ENCODE measurements around the gene G6PC2. TPM values are rescaled to one million over a fixed set of nuclear protein-coding genes. Genes with fewer than 3 reads are reported as not detected.

Gene G6PC2
- total RNA-seq, 1 donor from 2014 or later: not detected

DNA sequence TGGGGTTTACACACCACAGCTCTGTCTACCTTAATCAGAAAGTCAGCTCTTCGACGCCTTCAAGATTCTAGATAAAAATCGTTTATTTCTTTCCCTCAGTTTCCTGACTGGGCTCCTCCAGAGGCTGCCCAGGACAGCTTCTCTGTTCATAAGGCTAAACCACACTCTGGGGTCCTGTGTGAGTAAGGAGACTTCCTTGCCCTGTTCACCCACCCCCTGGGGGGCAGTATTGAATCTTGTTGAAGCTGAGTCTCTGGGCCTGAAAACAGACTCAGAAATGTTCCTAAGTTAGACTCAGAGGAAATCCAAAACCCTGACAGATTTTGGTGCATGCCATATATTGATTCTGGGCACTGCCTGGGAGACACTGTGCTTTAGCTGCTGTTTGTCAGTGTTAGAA lies 43.0 kb downstream of the G6PC2 start:
- H3K4me3 Mint-ChIP-seq (ENCODE audit: unreplicated experiment): no peak overlapping the region
- no peaks in the 10 kb centered on the region for H3K27me3 Mint-ChIP-seq (ENCODE audit: unreplicated experiment)
- DNase-seq: no peak
- peaks cover 4% of the 10 kb centered on the region for H3K4me1 Mint-ChIP-seq (ENCODE audit: low read depth, unreplicated experiment)
- TF ChIP-seq, protein P1, sequence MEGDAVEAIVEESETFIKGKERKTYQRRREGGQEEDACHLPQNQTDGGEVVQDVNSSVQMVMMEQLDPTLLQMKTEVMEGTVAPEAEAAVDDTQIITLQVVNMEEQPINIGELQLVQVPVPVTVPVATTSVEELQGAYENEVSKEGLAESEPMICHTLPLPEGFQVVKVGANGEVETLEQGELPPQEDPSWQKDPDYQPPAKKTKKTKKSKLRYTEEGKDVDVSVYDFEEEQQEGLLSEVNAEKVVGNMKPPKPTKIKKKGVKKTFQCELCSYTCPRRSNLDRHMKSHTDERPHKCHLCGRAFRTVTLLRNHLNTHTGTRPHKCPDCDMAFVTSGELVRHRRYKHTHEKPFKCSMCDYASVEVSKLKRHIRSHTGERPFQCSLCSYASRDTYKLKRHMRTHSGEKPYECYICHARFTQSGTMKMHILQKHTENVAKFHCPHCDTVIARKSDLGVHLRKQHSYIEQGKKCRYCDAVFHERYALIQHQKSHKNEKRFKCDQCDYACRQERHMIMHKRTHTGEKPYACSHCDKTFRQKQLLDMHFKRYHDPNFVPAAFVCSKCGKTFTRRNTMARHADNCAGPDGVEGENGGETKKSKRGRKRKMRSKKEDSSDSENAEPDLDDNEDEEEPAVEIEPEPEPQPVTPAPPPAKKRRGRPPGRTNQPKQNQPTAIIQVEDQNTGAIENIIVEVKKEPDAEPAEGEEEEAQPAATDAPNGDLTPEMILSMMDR (IDR thresholded peaks at IDR 0.05; ENCODE audit: partially characterized antibody, unreplicated experiment): no peak
- no peaks in the 10 kb centered on the region for H3K36me3 Mint-ChIP-seq (ENCODE audit: unreplicated experiment)
- H3K27ac Mint-ChIP-seq (ENCODE audit: unreplicated experiment): peak overlapping the region; percentile 6
- H3K9me3 Mint-ChIP-seq (ENCODE audit: unreplicated experiment): peaks cover 3% of the 10 kb centered on the region

DNA sequence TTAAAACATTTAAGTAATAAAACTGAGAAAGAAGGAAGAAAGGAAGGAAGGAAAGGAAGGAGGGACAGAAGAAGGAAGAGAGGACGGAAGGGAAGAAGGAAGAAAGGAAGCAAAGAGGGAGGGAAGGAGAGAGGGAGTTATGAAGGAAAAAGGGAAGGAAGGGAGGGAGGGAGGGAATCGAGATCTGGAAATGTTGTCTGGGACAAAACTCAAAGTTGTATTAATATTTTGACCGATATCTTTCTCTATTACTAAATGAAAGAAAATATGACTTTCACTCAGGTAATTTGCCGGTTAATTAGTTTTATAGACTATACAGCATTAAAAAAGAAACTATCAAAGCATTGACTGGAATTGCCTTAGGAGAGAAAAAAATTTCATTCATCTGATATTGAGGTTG lies 44.4 kb downstream of the G6PC2 start:
- Mint-ChIP-seq H3K9me3 (ENCODE audit: unreplicated experiment) (peaks cover 3% of the 10 kb centered on the region), H3K27me3 (ENCODE audit: unreplicated experiment) (no peaks in the 10 kb centered on the region), H3K4me3 (ENCODE audit: unreplicated experiment) (no peak overlapping the region), H3K4me1 (ENCODE audit: low read depth, unreplicated experiment) (peaks cover 4% of the 10 kb centered on the region), H3K27ac (ENCODE audit: unreplicated experiment) (no peak overlapping the region), H3K36me3 (ENCODE audit: unreplicated experiment) (no peaks in the 10 kb centered on the region)
- TF ChIP-seq, protein P1 (IDR thresholded peaks at IDR 0.05; ENCODE audit: partially characterized antibody, unreplicated experiment): no peak
- no peak for DNase-seq

GRCh38 chr2:168948621-168949212 lies 47.6 kb downstream of the G6PC2 start:
- no peak for DNase-seq
- no peak overlapping the region for H3K4me3 Mint-ChIP-seq (ENCODE audit: unreplicated experiment)
- H3K27me3 Mint-ChIP-seq (ENCODE audit: unreplicated experiment): no peaks in the 10 kb centered on the region
- TF ChIP-seq, protein P1 (IDR thresholded peaks at IDR 0.05; ENCODE audit: partially characterized antibody, unreplicated experiment): peak; percentile 77
- H3K36me3 Mint-ChIP-seq (ENCODE audit: unreplicated experiment): no peaks in the 10 kb centered on the region
- peaks cover 3% of the 10 kb centered on the region for H3K9me3 Mint-ChIP-seq (ENCODE audit: unreplicated experiment)
- H3K27ac Mint-ChIP-seq (ENCODE audit: unreplicated experiment): no peak overlapping the region
- H3K4me1 Mint-ChIP-seq (ENCODE audit: low read depth, unreplicated experiment): peaks cover 4% of the 10 kb centered on the region

DNA sequence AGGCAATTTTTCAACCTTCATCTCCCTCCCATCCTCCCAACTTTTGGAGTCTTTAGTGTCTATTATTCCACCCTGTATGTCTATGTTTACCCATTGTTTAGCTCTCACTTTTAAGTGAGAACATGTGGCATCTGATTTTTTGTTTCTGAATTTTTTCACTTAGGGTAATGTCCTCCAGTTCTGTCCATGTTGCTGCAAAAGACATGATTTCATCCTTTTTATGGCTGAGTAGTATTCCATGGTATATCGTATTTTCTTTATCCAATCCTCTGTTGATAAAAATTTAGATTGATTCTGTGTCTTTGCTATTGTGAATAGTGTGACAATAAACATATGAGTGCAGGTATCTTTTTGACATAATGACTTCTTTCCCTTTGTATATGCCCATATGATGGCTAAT lies 48.2 kb downstream of the G6PC2 start:
- Mint-ChIP-seq H3K36me3 (ENCODE audit: unreplicated experiment) (no peaks in the 10 kb centered on the region), H3K9me3 (ENCODE audit: unreplicated experiment) (no peaks in the 10 kb centered on the region), H3K4me3 (ENCODE audit: unreplicated experiment) (no peak overlapping the region), H3K27ac (ENCODE audit: unreplicated experiment) (no peak overlapping the region), H3K27me3 (ENCODE audit: unreplicated experiment) (no peaks in the 10 kb centered on the region), H3K4me1 (ENCODE audit: low read depth, unreplicated experiment) (no peaks in the 10 kb centered on the region)
- TF ChIP-seq, protein P1 (IDR thresholded peaks at IDR 0.05; ENCODE audit: partially characterized antibody, unreplicated experiment): no peak
- no peak for DNase-seq

- no peaks in the 10 kb centered on the region for H3K27me3 Mint-ChIP-seq (ENCODE audit: unreplicated experiment)
- H3K4me3 Mint-ChIP-seq (ENCODE audit: unreplicated experiment): no peak overlapping the region
- TF ChIP-seq, protein P1 (IDR thresholded peaks at IDR 0.05; ENCODE audit: partially characterized antibody, unreplicated experiment): no peak
- no peaks in the 10 kb centered on the region for H3K36me3 Mint-ChIP-seq (ENCODE audit: unreplicated experiment)
- H3K27ac Mint-ChIP-seq (ENCODE audit: unreplicated experiment): no peak overlapping the region
- no peak for DNase-seq
- no peaks in the 10 kb centered on the region for H3K4me1 Mint-ChIP-seq (ENCODE audit: low read depth, unreplicated experiment)
- no peaks in the 10 kb centered on the region for H3K9me3 Mint-ChIP-seq (ENCODE audit: unreplicated experiment)
Observed at GRCh38 chr2:168951871-168952270, 50.8 kb downstream of the G6PC2 start.
